GM21619 (cell line): Measurements from ENCODE around the gene MEIKIN.
"Not testable (repeated sequence)": the region's sequence is repeated elsewhere in the genome, so short reads cannot be mapped to it uniquely, and the experiment has no call there.

Experiments
- ATAC-seq: cut with Tn5 transposase; IDR thresholded peaks from one replicate; pipeline ENCODE4 v1.9.1; 2021; ENCODE audit not compliant: unreplicated experiment

Gene MEIKIN

GRCh38 chr5:131814990-131815389 is 130.5 kb downstream of the MEIKIN start:
- no peak for ATAC-seq

DNA sequence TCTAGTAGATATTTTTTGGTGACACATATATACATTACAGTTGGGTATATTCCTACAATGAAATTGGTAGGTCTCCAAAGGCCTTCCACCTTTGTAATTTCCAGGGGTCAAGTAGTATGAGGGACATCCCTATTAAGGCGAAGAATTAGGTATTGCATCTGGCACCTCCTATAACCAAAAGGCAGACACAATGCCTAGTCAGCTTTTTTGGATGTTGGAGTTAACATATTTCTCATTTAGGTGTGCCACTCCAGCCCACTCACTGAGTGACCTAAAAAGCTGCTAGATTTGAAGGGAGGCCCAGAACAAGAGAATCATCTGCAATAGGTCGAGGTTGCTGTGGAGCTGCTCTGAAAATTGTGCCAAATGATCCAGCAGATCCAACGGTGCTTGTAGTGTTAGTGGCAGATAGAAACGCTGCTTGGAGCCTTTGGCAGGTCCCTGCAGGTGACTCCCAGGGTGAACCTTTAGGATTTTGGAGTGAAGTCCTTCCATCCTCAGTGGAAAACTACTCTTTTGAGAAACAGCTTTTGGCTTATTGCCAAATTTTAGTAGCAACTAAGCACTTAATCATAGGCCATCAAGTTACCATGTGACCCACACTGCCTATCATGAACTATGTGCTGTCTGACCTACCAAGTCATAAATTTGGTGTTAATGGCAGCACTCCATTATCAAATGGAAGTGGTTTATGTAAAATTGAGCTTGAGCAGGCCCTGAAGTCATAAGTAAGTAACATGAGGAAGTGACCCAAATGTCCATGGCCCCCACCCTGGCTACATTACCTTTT is 132.9 kb downstream of the MEIKIN start:
- no peak for ATAC-seq

DNA sequence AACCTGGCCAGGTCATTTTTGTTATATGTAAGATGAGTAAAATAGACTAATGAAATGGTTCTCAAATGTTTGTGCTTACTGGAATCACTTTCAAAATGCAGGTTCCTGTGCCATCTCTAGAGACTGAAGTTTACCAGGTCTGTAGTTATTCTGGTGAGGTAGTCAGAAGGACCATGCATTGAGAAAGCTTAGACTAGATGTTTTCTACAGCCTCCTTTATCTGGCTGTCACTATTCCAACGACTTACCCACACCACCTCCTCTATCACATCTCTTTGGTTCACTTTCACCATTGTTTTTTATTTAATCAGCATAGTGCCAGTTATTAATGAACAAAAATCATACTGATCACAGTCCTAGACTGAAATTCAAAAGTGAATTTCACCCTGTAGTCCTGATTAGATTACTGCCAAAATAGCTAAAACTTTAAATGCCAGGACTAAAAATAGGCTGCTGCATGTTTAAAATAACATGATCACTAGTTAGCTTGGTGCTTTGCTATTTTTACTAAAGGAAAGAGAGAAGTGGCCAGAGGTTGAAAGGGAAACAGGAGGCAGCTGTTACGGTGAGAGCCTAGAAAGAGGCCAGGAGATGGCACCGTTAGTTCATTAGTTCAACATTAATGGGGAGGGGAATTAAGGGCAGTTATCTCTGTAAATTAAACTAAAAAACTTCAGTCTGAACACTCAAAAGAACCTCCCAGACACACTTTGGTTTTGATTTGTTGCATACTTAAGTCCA is 134.8 kb downstream of the MEIKIN start:
- peak; percentile 53 for ATAC-seq

DNA sequence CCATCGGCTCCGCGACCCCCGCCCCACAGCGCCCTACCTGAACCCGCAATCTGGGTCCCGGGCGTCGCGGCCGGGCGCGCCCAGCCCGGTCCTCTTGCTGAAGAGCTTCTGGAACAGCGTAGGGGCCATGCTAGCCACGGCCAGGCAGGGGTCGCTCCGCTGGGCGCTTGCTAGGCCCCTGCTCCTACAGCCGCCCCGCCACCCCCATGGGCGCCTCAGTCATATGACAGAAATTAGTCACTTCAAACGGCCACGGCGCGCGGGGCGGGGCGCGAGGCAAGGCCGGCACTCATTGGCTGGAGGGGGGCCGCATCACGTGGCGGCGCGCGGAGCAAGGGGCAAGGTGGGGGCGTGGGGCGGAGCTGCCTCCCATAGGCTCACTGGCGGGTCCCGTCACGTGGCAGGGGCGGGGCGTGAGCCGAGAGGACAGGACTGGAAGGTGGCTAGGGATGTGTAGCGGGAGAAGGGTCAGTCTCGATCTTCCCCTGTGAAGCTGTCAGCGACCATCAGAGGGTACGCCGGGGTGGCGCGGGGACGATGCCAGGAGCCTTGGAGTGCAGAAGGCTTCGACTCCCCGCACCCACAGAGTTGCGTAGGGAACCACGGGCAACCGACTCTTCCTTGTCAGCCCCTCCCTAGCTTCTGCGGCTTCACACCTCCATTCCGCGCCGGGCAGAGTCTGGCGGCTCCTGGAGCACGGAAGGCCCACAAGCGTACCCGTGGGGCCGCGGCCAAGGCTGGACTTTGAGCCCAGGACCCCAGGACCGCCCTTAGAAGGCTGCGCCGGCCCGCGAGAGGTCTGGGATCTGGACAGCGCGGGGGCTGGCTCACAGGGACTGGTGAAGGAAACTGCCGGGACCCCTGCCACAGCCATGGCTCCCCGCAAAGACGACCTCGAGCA is 148.4 kb downstream of the MEIKIN start, which contains the start of gene FNIP1:
Gene FNIP1 (minus strand): TSS at position 225 of the 901 bp plus-strand sequence. CDS start 96 bp downstream, at position 129.
- ATAC-seq: peak; percentile 91

GRCh38 chr5:131795879-131796792 is 149.3 kb downstream of the MEIKIN start:
- ATAC-seq: peak; percentile 26

GRCh38 chr5:131795228-131795627 is 150.2 kb downstream of the MEIKIN start:
- ATAC-seq: no peak

GRCh38 chr5:131794586-131794985 is 150.9 kb downstream of the MEIKIN start:
- ATAC-seq: no peak

GRCh38 chr5:131792896-131793295 is 152.6 kb downstream of the MEIKIN start:
- ATAC-seq: no peak

- no peak for ATAC-seq
Observed at GRCh38 chr5:131791866-131792265, 153.6 kb downstream of the MEIKIN start.

GRCh38 chr5:131790550-131790949 is 154.9 kb downstream of the MEIKIN start:
- ATAC-seq: no peak

GRCh38 chr5:131789765-131790164 is 155.7 kb downstream of the MEIKIN start:
- ATAC-seq: no peak

DNA sequence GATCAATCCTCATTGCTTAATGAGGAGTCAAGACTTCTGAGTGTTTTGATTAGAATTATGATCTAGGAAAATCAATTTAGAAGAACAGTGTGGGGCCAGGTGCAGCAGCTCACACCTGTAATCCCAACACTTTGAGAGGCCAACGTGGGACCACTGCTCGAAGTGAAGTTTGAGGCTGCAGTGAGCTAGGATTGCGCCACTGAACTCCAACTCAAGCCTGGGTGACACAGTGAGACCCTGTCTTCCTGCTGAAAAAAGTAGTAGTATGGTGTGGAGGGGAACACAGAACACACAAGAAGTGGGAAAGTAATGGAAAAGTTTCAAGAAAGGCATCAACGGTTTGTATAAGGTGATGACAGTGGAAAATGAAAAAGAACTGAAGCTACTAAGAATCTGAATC is 157.7 kb downstream of the MEIKIN start:
- ATAC-seq: no peak

- ATAC-seq: no peak
Observed at GRCh38 chr5:131786900-131787692, 158.4 kb downstream of the MEIKIN start.

DNA sequence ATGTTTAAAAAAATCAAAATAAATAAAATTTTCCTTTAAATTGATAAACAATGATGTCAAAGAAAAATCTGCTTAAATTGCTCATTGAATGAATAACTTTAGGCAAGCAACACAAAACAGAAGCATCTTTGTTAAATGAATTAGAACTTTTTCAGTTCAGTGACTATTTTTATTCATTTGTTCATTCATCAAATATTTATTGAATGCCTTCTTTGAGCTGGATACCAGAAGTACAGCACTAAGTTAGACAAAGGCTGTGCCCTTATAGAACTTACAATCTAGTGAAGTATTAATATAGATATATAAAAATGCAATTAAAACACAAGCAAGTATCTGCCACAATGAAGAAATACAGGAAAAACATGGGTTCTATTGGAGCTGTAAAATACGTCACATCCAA is 159.4 kb downstream of the MEIKIN start:
- ATAC-seq: no peak

GRCh38 chr5:131783874-131784273 is 161.6 kb downstream of the MEIKIN start:
- no peak for ATAC-seq

DNA sequence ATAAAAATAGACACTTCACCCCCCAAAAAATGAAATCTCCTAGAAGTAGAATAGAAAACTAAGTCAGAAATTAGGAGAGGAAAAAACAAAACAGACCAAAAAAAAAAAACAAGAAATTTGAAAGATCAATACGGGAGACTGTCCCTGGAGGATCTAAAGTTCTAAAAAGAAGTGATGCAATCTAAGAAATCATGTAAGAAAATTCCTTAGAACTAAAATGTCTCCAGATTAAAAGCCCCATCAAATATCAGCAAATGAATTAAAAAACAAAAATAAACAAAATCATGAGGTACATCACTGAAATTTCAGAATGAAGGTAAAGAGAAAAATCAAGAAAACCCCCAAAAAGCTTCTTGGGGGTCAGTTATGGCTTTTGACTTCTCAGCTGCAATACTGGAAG is 162.1 kb downstream of the MEIKIN start:
- no peak for ATAC-seq

DNA sequence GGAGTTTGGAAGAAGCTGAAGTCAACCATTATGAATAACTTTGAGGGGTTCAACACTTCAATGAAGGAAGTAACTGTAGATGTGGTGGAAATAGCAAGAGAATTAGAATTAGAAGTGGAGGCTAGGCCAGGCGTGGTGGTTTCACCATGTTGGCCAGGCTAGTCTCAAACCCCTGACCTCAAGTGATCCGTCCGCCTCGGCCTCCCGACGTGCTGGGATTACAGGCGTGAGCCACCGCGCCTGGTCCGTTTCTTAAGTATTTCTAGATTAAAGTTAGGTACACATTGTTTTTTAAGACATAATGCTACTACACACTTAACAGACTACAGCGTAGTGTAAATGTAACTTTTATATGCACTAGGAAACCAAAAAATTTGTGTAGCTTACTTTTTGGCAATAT is 162.7 kb downstream of the MEIKIN start:
- ATAC-seq: no peak

DNA sequence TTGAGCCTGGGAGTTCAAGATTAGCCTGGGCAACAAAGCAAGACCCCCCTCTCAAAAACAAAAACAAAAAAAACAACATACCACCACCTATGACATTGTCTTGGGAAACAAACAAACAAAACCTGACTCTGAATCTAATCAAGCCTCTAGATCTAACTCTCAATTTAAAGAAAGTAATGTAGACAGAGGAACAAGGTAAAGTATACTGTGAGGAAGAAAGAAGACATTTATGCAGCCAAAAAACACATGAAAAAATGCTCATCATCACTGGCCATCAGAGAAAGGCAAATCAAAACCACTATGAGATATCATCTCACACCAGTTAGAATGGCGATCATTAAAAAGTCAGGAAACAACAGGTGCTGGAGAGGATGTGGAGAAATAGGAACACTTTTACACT is 167.3 kb downstream of the MEIKIN start:
- ATAC-seq: not testable (repeated sequence)

GRCh38 chr5:131776450-131776849 is 169.0 kb downstream of the MEIKIN start:
- ATAC-seq: no peak
